NOMO-1 treated with DMSO at 0.1 percent for 48 hours (cell line): ENCODE measurements around the gene FAM78B.

Experiments used
- DNase-seq: peaks from one replicate; lab custom pipeline; 2025; ENCODE audit not compliant: unreplicated experiment; lab: John Stamatoyannopoulos, UW

FAM78B gene, protein sequence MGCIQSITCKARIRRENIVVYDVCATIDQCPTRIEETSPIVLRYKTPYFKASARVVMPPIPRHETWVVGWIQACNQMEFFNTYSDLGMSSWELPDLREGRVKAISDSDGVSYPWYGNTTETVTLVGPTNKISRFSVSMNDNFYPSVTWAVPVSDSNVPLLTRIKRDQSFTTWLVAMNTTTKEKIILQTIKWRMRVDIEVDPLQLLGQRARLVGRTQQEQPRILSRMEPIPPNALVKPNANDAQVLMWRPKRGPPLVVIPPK

DNA sequence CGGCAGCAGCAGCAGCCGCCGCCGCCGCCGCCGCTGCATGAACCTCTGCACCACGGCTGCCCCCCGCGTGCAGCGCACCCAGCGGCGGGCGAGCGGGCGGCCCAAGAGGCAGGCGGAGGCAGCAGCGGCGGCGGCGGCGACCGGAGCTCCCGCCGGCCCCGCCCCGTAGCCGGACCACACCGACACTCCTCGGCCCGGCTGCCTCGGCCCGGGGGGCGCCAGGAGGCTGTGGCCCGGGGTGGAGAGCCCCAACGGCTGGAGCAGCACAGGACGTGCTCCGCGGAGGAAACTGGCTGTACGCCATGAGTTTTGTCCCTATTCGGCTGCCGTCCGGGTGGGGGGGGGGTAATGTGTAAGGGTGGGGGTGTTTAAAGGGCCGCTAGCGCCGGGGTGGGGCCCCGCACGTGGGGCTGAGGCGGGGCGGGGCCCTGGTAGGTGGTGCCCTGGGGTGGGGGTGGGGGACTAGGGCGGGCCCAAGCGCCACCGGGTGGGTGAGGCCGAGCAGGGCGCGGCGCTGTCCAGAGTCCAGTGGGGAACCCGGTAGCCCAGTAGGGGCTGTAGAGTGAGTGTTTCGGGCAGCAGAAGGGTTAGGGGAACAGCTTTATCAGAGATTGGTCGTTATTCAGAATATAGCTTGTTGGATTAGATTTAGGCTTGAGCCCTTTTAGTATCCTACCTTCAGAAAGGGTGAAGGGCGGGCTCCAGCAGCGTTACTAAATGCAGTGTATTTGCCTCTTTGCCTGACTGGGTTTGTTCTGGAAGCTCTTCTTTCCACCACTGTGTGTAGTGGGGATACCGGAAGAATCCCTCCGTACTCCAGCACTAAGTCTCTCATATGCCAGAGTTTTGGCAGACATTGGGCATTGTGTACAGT lies at the start of gene FAM78B:
Gene FAM78B (minus strand): TSS at position 304 of the 874 bp plus-strand sequence. CDS start 753 bp downstream, outside the sequence.
- DNase-seq = peak; percentile 18

DNA sequence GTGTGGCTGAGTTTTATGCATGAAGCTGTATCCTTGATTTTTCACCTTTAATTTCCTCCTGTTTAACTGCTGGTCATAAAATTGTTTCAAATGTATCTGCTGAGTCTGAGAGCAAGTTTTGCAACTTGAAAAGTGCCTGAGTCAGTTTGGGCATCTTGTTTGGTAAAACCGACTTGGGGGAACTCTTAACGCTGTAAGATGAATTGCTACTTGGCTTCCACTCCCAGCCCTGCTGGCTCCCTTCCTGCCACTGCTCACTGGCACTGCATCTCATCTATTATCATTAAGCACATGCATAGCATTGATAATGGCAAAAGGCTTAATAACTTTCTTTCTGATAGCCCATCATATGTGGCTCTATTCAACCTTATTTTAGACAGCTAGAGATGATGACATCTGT lies 35.7 kb upstream of the FAM78B start:
- no peak for DNase-seq

DNA sequence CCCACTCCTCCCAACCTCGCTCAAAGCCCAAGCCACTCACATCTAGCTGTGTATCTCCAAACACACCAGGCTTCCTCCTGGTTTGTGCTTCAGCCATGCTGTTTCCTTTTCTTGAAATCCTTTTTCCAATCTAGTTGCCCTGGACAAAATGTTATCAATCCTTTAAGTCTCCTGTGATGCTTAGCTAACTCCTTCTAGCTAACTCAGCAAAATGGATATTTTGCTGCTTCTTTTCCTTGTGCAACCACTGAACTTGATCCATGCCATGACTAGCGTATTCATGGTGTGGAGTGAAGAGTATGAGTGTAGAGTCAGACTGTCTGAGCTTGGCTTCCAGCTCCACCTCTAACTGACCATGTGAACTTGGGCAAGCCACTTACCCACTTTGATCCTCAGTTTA lies 33.9 kb upstream of the FAM78B start:
- DNase-seq = no peak

DNA sequence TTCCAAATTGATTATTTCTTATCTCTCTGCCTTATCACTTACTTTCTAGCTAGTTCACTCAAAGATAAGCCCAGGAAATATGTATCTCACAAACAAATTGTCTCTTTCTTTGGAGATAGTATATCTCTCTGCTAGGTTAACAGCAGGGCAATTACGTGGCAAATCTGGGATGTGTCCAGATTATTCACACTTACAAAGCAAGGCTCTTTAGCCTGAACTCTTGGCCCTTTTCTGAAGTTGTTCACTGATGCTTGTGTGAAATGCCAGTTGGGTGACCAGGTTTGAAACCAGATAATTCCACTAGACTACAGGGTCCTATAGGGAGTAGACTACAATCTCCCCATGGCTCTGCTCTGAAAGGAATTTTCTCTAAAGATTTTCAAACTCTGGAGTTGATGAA lies 30.8 kb upstream of the FAM78B start:
- DNase-seq = no peak

DNA sequence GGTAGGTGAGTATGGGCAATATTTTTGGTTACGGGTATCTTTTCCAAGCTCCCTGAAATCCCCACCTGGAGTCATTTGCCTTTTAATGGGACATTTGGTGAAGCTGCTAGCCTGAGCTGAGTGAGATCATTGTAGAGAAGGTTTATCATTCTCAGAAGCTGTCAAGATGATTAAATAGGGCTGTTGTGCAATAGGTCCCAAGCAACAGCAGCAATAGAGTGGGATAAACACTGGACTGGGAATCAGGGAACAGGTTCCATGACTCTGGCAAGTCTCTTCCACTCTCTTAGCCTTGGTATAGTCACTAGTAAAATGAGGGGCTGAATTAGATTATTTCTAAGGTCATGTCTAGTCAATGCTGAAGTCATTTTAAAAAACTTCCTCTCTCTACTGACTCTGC lies 30.3 kb upstream of the FAM78B start:
- DNase-seq = no peak

DNA sequence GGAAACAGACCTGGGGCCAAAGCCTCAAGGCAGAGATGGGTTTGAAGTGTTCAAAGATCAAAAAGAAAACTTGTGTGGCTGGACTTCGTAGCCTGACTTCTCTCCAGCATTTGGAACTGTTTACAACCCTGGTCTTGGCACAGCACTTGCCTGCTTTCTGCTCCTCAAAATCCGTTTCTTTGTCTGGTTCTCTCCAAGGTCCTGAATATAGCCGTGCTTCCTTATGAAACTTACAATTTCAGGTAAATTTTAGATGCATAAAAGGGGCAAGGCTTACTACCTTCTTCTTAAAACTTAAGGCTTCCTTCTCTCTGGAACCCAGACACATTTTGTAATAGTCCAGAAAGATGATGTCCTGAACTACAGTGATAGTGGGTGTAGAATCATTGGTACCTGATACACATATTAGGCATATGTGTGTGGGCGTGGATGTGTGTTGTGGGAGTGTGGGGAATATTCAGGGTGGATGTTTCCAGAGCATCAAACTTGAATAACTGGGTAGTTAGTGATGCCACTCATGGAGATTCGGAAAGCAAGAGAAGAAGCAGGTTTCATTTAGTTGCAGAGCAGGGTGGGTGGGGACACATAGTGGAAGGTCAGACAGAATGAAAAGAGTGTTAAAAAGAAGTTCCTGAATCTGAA lies 26.4 kb upstream of the FAM78B start:
- DNase-seq = no peak

DNA sequence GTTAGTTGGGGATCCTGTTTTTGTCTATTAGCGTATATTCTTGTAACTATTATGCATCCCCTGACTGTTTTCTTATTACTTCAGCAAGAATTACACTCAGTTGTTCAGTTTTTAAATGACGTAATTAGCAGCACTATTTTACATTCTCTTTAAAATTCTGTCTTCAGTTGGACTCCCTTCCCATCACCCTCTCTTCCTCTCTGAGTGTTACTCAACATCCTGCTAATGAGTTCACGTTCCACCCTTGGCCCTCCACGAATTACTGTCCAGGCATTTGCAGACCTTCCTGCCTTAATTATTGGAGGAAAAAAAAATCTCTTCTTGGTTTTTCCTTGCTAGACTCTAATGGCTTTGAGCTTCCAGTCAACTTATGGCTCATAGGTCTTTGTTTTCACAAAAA lies 23.6 kb upstream of the FAM78B start:
- no peak for DNase-seq

DNA sequence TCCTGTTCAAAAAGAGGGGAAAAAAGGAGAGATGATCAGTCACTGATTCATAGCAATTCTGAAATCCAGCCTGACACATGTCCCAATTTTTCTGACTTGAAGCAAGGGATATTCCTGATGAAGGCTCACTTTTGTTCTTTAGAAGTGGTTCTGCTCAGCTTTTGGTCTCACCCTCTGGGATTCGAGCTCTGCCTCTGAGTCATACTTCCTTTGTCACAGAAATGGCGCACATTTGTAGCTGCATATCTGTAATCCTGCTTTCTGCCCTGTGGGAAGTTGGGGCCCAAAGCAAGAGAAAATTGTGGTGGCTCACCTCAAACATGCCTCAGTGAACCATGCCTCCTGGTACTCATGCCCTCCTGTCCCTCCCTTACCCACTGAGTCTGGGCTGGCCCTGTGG lies 22.3 kb upstream of the FAM78B start:
- DNase-seq = no peak

DNA sequence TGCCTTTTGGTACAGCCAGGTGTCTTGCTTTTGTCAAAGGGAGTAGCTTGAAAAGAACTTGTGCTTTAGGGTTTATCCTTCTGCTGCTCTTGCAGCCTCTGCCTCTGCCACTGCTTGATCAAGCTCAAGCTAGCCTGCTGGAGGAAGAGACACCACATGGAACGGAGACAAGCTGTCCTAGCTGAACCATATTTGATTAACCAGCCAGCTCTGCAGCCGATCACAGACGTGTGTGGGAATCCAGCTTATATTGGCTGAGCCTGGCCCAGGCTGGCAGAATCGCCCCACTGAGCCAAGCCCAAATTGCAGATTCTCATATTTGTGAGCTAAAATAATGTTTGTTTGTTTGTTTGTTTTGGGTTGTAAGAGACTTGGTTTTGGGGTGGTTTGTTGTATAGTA lies 18.7 kb upstream of the FAM78B start:
- no peak for DNase-seq

DNA sequence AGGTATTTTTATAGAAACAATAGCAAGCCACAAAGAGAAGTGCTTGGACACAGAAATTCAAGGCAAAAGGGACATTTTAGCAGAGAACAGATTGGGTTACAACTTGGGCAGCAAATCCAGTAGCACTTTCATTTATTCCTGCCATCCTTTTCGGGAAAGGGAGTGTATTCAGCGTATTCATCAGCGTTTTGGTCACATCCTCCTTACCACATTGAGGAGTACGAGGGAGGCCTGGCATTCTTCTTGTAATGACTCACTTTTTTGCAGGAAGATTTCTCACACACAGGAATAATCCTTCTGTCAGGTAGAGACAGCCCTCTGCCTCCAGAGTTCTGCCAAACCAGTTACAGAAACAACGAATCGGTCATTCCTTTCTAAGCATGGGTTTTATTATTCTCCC lies 18.1 kb upstream of the FAM78B start:
- DNase-seq = no peak

DNA sequence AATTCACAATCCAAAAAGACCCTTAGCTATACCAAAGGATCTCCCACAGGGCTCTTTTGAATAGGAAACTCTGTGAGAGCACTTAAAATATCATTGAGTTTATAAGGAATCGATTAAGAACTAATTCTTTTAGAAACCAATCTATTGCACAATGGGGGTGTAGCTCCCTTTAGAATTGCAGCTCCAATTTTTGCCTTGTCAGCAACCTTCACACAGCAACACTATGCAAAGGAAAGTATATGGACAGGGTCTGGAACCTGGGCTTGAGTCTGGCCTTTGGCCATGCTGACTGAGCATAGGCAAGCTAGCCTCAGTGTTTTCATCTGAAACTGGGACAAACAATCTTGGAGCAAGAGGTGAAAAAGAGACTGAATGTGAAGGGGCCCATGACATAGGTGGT lies 17.2 kb upstream of the FAM78B start:
- no peak for DNase-seq

DNA sequence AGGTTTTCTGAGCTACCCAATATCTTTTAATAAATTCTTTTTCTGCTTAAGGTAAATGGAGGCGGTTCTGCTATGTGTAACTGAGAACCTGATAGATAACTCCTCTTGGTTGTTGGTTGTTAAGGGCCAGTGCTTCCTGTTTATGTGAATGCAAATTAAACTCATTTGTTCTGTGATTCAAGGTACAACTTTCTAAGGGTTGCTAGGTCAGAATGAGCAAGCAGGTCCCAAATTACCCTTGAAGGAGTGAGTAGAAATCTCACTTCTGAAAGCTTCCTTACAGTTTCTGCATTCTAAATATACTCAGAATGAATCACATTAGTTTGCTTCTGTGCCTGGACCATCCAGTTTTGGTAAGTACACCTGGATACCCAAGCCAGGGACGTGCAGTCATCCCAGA lies 15.5 kb upstream of the FAM78B start:
- no peak for DNase-seq

DNA sequence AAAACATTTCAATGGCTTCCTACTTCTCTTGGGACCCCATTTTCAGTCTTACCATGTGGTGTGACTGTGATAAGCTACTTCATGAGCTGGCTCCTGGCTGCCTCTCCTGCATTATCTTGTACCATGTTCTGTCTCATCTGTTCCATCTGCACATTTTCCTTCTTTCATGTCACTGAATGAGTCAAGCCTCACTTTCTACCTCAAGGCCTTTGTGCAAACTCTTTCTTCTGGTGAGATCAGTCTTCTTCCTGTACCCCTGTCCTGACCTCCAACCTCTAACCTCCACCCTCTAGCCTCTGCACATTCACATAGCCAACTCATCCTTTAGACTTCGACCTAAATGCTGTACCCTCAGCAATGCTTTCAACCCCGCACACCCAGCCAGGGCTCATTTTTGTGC lies 9.6 kb upstream of the FAM78B start:
- DNase-seq = no peak

DNA sequence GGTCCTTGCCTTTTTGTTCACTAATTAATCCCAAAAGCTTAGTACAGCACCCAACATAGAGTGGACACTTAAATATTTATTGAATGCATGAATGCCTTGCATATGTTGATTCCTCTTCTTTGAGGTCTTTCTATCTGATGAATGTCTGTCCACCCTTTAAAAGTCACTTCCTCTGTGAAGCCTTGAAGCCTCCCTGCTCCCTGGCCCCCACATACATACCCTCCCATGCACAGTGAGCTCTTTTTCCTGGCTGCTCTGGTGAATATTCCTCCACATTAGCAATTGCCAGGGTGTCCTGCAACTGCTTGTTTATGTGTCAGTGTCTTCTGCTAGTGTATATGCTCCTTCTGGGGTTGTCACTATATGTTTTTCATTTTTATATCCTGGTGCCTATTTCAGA lies 8.2 kb upstream of the FAM78B start:
- no peak for DNase-seq

DNA sequence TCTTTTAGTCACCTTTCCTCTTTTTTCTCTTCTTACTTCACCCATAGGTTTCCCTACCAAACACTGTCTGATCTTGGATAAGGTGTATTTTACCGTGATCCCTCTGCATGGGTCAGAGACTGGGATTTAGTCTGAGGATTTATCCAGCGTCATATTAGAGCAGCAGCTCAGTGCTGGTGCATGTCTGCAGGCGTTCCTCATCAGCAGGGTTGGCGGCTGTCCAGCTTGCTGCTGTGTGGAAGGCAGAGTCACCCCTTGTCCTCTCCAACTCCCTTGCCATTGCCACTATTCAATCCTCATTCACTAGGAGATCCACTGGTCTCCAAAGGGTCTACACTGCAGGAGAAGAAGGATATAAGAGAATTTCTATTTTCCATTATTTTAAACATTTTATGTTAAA lies 7.3 kb upstream of the FAM78B start:
- DNase-seq = no peak

DNA sequence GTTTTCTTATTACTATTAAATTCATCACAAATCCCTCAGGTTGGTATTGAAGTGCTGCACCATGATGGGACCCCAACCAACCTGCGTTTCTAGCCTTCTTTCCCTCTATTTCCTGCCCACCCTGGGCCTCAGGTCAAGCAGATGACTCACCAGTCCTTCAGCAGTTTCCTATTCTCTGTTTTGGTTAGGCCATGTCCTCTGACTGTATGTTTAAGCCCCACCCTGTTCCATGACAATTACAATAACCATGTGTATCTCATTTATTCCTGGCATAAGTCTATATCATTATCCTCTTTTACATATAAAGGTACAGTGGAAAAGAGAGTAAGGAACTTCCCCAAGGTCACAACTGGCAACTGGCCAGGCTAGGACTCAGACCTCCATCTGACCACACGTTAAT lies 5.3 kb upstream of the FAM78B start:
- DNase-seq = no peak

DNA sequence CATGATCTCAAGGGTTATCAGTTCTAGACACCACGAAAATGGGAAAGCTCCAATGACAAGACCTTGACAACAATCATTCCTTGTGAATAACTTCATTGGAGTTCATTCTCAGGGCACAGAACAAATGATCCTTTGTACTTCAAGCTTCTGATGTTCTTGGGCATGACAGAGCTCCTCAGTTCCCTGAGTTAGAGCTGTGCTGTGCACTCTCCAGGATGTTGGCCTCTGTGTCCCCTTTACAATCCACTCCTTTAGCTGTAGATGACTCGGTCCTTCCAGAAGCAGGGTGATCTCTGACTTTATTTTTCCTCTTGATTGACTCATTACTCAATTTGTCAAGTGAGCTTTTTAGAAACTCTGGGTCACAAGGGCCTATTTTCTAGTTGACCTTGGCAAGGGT lies 3.9 kb upstream of the FAM78B start:
- no peak for DNase-seq

DNA sequence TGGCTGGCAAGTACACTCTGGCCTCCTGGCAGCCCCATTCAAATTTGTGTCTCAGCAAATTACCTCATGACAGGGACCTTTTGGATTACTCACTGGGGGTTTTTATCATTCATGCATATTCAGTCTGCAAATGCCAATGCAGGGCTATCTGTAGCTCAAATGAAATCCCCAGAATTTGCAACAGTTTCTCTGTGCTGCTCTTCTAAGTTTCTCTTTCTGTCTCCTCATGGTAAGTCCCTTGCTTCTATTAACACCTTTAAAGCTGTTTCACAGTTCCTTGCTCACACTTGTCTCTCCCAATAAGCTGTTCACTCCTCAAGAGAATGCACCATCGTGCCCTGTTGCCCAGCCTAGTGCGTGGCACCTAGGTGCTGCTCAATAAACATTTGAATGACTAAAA lies 3.3 kb upstream of the FAM78B start:
- no peak for DNase-seq

DNA sequence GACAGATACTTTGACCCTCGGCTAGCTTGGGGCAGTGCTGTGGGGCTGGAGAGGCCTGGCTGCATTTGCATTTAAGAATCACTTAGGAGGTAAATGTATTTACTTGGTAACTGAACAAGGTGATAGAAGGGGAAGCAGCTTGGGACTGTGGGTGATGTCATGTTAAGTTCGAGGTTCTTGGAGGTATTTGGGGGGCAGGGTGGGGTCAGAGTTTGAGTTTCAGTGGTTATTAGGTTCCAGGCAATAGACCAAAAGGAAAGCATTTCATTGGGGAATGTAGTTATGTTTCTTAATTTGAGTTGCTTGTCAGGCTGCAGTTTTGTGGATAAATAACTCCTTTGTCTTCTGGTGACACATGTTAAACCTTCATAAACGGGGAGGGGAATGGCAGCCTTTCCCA lies 2.4 kb upstream of the FAM78B start:
- DNase-seq = no peak

DNA sequence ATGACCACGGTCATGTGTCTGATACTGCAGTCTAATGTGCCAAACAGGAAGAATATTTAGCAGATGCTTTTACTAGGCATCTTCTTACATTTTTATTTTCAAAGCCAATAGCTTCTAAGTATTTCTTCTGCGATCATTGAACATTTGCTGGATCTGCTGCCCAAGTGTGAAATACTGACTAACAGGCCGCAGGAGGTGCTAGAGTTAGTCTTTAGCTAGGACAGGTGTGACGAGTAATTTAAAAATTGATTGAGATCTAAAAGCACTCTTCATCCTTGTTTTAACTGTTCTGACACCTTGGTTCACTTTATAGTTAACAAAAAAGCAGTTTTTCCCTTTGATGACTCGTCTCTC lies 748 bp upstream of the FAM78B start:
- peak; percentile 10 for DNase-seq

DNA sequence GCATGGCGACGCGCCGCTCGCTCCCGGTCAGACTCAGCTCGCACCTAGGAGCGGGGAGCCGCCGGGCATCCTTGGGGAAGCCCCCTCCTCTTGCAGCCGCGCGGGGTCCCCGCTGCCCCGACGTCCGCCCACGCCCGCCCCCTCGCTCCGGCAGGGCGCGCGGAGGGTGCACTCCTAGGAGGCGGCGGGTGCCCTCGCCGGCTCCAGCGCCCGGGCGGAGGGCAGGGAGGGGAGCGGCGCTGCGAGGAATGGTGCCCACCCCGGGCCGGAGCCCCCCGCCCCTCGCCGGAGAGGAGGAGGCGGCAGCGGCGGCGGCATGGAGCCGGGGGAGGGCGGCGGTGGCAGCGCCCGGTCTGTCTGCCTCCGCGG lies 488 bp downstream of the FAM78B start:
- no peak for DNase-seq

DNA sequence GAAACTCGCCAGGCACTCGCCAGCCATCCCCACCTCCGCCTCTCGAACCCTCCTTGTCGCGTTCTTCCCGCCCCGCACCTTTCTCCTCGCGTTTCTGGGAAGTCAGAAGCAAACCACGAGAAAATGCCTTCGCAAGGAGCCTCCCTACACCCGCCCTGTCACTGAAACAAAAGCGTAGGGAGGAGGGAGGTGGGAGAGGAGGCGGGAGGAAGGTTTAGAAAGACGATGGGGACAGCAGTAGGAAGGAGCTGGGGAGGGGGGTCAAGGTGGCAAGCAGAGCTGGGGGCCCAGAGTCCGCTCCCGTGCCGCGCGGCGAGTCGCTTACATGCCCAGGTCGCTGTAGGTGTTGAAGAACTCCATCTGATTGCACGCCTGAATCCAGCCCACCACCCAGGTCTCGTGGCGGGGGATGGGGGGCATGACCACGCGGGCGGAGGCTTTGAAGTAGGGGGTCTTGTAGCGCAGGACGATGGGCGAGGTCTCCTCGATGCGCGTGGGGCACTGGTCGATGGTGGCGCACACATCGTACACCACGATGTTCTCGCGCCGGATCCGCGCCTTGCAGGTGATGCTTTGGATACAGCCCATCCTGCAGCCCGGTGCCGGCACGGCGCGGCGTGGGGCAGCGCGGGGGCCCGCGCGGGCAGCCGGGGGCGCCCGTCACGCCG lies 1.0 kb downstream of the FAM78B start:
- no peak for DNase-seq
